ENCODE measurements around the gene MTHFD2L. TPM values are rescaled to one million over a fixed set of nuclear protein-coding genes. Genes with fewer than 3 reads are reported as not detected.

The MTHFD2L gene
- total RNA-seq, 1 experiment from 2014 or later: 11.6 TPM

DNA sequence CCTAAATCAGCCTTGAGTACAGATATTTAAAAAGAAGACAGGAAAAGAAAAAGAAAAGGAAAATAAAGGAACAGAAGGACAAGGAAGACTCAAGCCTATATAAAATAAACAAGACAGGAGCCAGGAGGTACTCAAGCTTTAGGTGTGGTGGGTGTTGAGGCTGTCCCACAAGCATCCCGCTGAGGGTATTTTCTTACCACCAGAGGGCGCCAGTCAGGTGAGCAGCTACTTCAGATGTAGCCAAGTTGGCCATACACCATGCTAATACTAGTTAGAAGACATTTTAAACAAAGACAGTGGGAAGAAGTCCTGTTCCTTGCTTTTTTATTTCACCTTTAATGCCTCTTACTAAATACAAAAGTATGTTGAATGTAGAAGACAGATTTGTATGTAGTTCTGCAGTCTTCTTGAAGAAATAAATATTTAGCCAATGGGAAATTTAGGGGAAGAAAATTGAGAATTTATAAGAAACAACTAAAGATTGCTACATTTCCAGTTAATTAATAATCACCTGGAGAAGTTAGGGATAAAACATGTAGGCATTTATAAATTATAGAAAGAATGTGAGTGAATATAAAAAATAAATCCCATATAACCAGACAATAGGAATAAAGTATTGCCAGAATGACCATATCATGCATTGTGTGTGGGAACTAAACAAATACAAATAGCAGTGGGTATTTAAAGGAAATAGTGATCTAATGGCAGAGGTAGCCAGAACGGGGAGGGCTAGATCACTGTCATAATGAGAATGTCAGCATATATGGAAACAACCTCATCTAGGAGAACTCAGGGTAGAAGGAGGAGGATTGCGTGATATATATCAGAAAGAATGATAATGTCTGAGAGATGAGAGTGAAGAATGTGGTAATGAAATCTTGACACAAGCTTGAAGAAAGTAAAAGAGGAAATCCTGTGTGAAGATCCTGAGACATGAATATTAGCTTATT, 71.0 kb downstream of the MTHFD2L start:
- Histone ChIP-seq H3K4ac (ENCODE audit: low read depth, low read length) (no peak overlapping the region), H4K5ac (ENCODE audit: insufficient read length, low read depth, low read length) (no peak overlapping the region), H3K4me1 (ENCODE audit: insufficient read depth, low read length) (no peaks in the 10 kb centered on the region), H2BK12ac (ENCODE audit: insufficient read length, low read depth, low read length) (no peak overlapping the region), H2BK20ac (ENCODE audit: low read depth, low read length, poor library complexity, severe bottlenecking) (no peak overlapping the region), H3T11ph (ENCODE audit: low read length) (no peak overlapping the region), H3K4me2 (ENCODE audit: insufficient read depth, insufficient read length, low read length) (no peak overlapping the region), H3K56ac (ENCODE audit: insufficient read length, low read depth, low read length) (no peak overlapping the region), H3K23me2 (ENCODE audit: insufficient read length, low read depth, low read length, poor library complexity, severe bottlenecking) (no peaks in the 10 kb centered on the region), H2BK15ac (ENCODE audit: low read depth, low read length) (no peak overlapping the region), H3K27ac (ENCODE audit: insufficient read length, low read depth, low read length) (no peak overlapping the region), H2AFZ (ENCODE audit: low read length) (no peak overlapping the region), H2BK5ac (ENCODE audit: insufficient read length, low read length) (no peak overlapping the region), H4K8ac (replicated peaks; ENCODE audit: insufficient read length, low read depth, low read length) (no peak overlapping the region), H3K79me1 (ENCODE audit: insufficient read depth, low read depth, low read length, poor library complexity, severe bottlenecking) (no peaks in the 10 kb centered on the region), H3K18ac (ENCODE audit: insufficient read length, low read depth, low read length) (no peak overlapping the region), H4K91ac (ENCODE audit: insufficient read length, low read depth, low read length) (no peak overlapping the region), H3K9me3 (ENCODE audit: control insufficient read depth, low read depth, low read length) (no peaks in the 10 kb centered on the region), H3K23ac (ENCODE audit: insufficient read length, low read depth, low read length) (no peak overlapping the region), H3K14ac (ENCODE audit: insufficient read depth, low read length) (no peak overlapping the region), H3K9ac (ENCODE audit: extremely low read depth, insufficient read length, low read length) (no peak overlapping the region), H3K79me2 (ENCODE audit: insufficient read depth, low read length) (no peaks in the 10 kb centered on the region), H3K27me3 (ENCODE audit: insufficient read depth, low read length) (no peaks in the 10 kb centered on the region), H2AK5ac (ENCODE audit: insufficient read length, low read length) (no peak overlapping the region), H4K20me1 (ENCODE audit: control insufficient read depth, insufficient read depth, insufficient read length) (no peaks in the 10 kb centered on the region), H2BK120ac (ENCODE audit: low read depth, low read length, poor library complexity, severe bottlenecking) (no peak overlapping the region)
- Mint-ChIP-seq H3K36me3 (ENCODE audit: insufficient read depth in 1 of 3, low read depth in 3 of 3) (no peaks in the 10 kb centered on the region; a peak in 1 of 7 replicates), H3K27ac (no peak overlapping the region), H3K27me3 (ENCODE audit: low read depth) (no peaks in the 10 kb centered on the region), H3K4me1 (0 out of 4 replicates have a peak, but pooled peaks cover 0 to 2% of the 10 kb centered on the region in 2 experiments), H3K4me3 (no peak overlapping the region), H3K9me3 (no peaks in the 10 kb centered on the region)
- peak; percentile 84 for DNase-seq
- TF ChIP-seq, protein P1, sequence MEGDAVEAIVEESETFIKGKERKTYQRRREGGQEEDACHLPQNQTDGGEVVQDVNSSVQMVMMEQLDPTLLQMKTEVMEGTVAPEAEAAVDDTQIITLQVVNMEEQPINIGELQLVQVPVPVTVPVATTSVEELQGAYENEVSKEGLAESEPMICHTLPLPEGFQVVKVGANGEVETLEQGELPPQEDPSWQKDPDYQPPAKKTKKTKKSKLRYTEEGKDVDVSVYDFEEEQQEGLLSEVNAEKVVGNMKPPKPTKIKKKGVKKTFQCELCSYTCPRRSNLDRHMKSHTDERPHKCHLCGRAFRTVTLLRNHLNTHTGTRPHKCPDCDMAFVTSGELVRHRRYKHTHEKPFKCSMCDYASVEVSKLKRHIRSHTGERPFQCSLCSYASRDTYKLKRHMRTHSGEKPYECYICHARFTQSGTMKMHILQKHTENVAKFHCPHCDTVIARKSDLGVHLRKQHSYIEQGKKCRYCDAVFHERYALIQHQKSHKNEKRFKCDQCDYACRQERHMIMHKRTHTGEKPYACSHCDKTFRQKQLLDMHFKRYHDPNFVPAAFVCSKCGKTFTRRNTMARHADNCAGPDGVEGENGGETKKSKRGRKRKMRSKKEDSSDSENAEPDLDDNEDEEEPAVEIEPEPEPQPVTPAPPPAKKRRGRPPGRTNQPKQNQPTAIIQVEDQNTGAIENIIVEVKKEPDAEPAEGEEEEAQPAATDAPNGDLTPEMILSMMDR (conservative IDR thresholded peaks at IDR 0.05): peak; percentile 94
- WGBS (ENCODE audit: extremely low coverage, insufficient read length, low lambda C conversion rate): no CpG with 5 or more reads among the region's 4 CpGs

Measured in H9 (cell line).